ENCODE results near the gene TMEM47.

TMEM47 gene

GRCh38 chrX:34632384-34632783 lies 24.7 kb downstream of the TMEM47 start:
- in situ Hi-C loops (cut with MboI; ENCODE audit: low pct_unique_long_range_greater_than_20kb, low sequenced_read_pairs, unreplicated experiment): no loop called here
- TF ChIP-seq, protein P1, sequence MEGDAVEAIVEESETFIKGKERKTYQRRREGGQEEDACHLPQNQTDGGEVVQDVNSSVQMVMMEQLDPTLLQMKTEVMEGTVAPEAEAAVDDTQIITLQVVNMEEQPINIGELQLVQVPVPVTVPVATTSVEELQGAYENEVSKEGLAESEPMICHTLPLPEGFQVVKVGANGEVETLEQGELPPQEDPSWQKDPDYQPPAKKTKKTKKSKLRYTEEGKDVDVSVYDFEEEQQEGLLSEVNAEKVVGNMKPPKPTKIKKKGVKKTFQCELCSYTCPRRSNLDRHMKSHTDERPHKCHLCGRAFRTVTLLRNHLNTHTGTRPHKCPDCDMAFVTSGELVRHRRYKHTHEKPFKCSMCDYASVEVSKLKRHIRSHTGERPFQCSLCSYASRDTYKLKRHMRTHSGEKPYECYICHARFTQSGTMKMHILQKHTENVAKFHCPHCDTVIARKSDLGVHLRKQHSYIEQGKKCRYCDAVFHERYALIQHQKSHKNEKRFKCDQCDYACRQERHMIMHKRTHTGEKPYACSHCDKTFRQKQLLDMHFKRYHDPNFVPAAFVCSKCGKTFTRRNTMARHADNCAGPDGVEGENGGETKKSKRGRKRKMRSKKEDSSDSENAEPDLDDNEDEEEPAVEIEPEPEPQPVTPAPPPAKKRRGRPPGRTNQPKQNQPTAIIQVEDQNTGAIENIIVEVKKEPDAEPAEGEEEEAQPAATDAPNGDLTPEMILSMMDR (IDR thresholded peaks at IDR 0.05; ENCODE audit: extremely low read depth, insufficient read depth, missing control alignments): no peak
- DNase-seq (ENCODE audit: low spot score): no peak

DNA sequence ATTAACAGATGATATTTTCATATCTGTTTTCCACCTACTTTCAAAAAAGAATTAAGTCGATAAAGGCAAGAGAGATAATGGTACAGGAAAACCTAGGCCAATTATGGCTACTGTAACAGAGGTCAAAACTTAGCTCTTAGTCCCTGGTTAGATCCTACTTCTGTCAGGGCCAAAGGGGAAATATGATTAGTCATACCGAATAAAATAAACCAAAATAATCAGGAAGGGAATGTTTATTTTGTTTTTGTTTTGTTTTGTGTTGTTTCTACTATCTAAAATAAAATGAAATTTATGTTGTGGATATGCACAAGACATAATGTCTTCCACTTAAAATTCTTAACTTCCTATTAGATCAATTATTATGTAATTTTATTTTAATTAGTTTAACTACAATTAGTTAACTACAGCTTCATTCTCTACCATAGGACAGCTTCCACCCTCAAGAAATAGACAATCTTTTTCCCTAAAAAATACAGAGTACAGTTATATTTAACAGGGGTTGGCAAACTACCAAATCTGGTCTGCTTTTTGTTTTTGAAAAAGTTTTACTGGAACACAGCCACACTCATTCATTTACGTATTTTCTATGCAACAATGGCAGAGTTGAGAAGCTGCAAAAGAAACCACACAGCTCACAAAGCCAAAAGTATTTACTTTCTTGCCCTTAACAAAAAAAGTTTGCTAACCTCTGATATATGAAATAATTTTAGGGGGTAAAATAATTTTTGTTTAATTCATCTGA lies 25.4 kb downstream of the TMEM47 start:
- in situ Hi-C loops (cut with MboI; ENCODE audit: low pct_unique_long_range_greater_than_20kb, low sequenced_read_pairs, unreplicated experiment): no loop called here
- TF ChIP-seq, protein P1 (IDR thresholded peaks at IDR 0.05; ENCODE audit: extremely low read depth, insufficient read depth, missing control alignments): no peak
- DNase-seq (ENCODE audit: low spot score): no peak

DNA sequence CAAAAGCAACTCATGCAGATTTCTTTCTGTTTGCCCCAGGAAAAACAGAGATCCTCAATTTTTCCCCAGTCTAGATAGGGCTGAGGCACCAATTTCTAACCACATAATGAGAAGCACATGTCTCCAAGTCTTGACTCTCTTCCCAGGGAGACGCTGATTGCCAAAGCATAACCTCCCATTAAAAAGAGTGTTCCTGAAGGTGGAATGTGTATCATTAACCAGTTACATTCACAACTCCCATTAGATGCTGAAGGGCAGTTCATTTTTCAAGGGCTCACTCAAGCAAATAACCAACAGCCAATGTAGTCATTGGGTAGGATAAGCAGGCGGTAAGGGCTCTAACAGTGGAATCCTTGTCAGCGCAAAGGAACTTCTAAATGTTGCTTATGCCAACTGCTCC lies 27.5 kb downstream of the TMEM47 start:
- DNase-seq (ENCODE audit: low spot score): no peak
- in situ Hi-C loops (cut with MboI; ENCODE audit: low pct_unique_long_range_greater_than_20kb, low sequenced_read_pairs, unreplicated experiment): no loop called here
- TF ChIP-seq, protein P1 (IDR thresholded peaks at IDR 0.05; ENCODE audit: extremely low read depth, insufficient read depth, missing control alignments): no peak

- in situ Hi-C loops (cut with MboI; ENCODE audit: low pct_unique_long_range_greater_than_20kb, low sequenced_read_pairs, unreplicated experiment): no loop called here
- no peak for DNase-seq (ENCODE audit: low spot score)
- TF ChIP-seq, protein P1 (IDR thresholded peaks at IDR 0.05; ENCODE audit: extremely low read depth, insufficient read depth, missing control alignments): no peak
These were observed 32.7 kb downstream of the TMEM47 start for GRCh38 chrX:34624416-34624815.

GRCh38 chrX:34619920-34620319 lies 37.2 kb downstream of the TMEM47 start:
- DNase-seq (ENCODE audit: low spot score): no peak
- in situ Hi-C loops (cut with MboI; ENCODE audit: low pct_unique_long_range_greater_than_20kb, low sequenced_read_pairs, unreplicated experiment): no loop called here
- TF ChIP-seq, protein P1 (IDR thresholded peaks at IDR 0.05; ENCODE audit: extremely low read depth, insufficient read depth, missing control alignments): no peak

GRCh38 chrX:34612036-34612435 lies 45.0 kb downstream of the TMEM47 start:
- DNase-seq (ENCODE audit: low spot score): no peak
- in situ Hi-C loops (cut with MboI; ENCODE audit: low pct_unique_long_range_greater_than_20kb, low sequenced_read_pairs, unreplicated experiment): no loop called here
- TF ChIP-seq, protein P1 (IDR thresholded peaks at IDR 0.05; ENCODE audit: extremely low read depth, insufficient read depth, missing control alignments): no peak

Data from GM13977 (cell line).